ENCODE data around the gene GRM3.

DNA sequence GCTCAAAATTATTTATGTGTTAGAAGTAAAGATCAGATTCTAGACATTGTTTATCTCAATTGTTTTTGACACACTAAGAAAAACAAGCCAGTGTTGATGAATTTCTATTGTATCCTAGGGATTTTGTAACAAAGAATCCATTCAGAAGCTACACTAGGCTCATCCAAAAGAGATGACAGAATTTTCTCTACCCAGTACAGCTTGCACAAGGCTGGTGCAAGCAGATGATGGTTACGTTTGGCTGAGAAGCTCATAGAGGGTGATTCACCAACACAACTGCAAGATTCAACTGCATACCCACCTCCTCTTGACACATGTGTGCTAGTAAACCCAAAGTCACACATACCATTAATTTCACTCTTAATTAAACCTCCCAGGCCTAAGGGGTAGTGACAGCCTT, 20.8 kb downstream of the GRM3 start:
- TF ChIP-seq POLR2A (IDR thresholded peaks at IDR 0.05; ENCODE audit: low read depth, low read length) = no peak
- TF ChIP-seq CTCF (conservative IDR thresholded peaks at IDR 0.05; ENCODE audit: low read depth, low read length) = no peak
- TF ChIP-seq RFX5 (IDR thresholded peaks at IDR 0.05; ENCODE audit: low read depth, low read length) = no peak
- TF ChIP-seq, protein P1, sequence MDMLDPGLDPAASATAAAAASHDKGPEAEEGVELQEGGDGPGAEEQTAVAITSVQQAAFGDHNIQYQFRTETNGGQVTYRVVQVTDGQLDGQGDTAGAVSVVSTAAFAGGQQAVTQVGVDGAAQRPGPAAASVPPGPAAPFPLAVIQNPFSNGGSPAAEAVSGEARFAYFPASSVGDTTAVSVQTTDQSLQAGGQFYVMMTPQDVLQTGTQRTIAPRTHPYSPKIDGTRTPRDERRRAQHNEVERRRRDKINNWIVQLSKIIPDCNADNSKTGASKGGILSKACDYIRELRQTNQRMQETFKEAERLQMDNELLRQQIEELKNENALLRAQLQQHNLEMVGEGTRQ (IDR thresholded peaks at IDR 0.05; ENCODE audit: low read depth, low read length) = no peak
- TF ChIP-seq MAZ (IDR thresholded peaks at IDR 0.05; ENCODE audit: borderline replicate concordance, low read depth, low read length) = no peak
- no peak for TF ChIP-seq CHD1 (IDR thresholded peaks at IDR 0.05; ENCODE audit: low read depth, low read length)
- TF ChIP-seq SMC3 (IDR thresholded peaks at IDR 0.05; ENCODE audit: low read depth, low read length) = no peak
- no peak for TF ChIP-seq MXI1 (IDR thresholded peaks at IDR 0.05; ENCODE audit: borderline replicate concordance, low read depth, low read length)
- no peak for TF ChIP-seq CEBPB (IDR thresholded peaks at IDR 0.05; ENCODE audit: low read depth, low read length)
- no peak for TF ChIP-seq RAD21 (IDR thresholded peaks at IDR 0.05; ENCODE audit: low read length)
- no peak for TF ChIP-seq BHLHE40 (IDR thresholded peaks at IDR 0.05; ENCODE audit: low read depth, low read length)
- TF ChIP-seq, protein P2, sequence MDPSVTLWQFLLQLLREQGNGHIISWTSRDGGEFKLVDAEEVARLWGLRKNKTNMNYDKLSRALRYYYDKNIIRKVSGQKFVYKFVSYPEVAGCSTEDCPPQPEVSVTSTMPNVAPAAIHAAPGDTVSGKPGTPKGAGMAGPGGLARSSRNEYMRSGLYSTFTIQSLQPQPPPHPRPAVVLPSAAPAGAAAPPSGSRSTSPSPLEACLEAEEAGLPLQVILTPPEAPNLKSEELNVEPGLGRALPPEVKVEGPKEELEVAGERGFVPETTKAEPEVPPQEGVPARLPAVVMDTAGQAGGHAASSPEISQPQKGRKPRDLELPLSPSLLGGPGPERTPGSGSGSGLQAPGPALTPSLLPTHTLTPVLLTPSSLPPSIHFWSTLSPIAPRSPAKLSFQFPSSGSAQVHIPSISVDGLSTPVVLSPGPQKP (IDR thresholded peaks at IDR 0.05; ENCODE audit: borderline replicate concordance, low read depth, low read length) = no peak
- TF ChIP-seq MAFK (IDR thresholded peaks at IDR 0.05; ENCODE audit: low read depth, low read length) = no peak
- TF ChIP-seq FOS (IDR thresholded peaks at IDR 0.05; ENCODE audit: low read depth, low read length) = no peak
